Mesothelial cell of epicardium (in vitro differentiated cells): ENCODE data around the gene PLN. TPM values are rescaled to one million over a fixed set of nuclear protein-coding genes. Genes with fewer than 3 reads are reported as not detected.

Source experiments
- DNase-seq, 2 experiments: peaks; one replicate each; pipeline ENCODE4 v3.0.0; 2021; ENCODE audit warnings: low spot score in 2 of 2; ENCODE audit not compliant: unreplicated experiment in 2 of 2
- H3K27ac Mint-ChIP-seq: 2 replicates; pipeline ENCODE4 v1.8.0; 2021; ENCODE audit warnings: mixed read lengths
- H3K27me3 Mint-ChIP-seq: 2 replicates; pipeline ENCODE4 v1.8.0; 2021; ENCODE audit warnings: low read depth, mixed read lengths
- H3K36me3 Mint-ChIP-seq: 2 replicates; pipeline ENCODE4 v1.8.0; 2021; ENCODE audit warnings: mixed read lengths
- H3K4me1 Mint-ChIP-seq: 2 replicates; pipeline ENCODE4 v1.8.0; 2021; ENCODE audit warnings: mixed read lengths
- H3K4me3 Mint-ChIP-seq: 2 replicates; pipeline ENCODE4 v1.8.0; 2021; ENCODE audit warnings: mild to moderate bottlenecking, moderate library complexity, mixed read lengths
- H3K9me3 Mint-ChIP-seq: 2 replicates; pipeline ENCODE4 v1.8.0; 2021; ENCODE audit warnings: mixed read lengths
- CTCF ChIP-seq: fragments of 200-600 bp; sonication (generic); IDR thresholded peaks from one replicate; pipeline ENCODE4 v1.5.0; 2021; ENCODE audit warnings: antibody characterized with exemption; ENCODE audit not compliant: unreplicated experiment
- total RNA-seq: library from RNA; stranded (reverse); gene quantifications from 3 replicates; pipeline ENCODE4 v1.2.1, GENCODE V29; 2021

Gene PLN
- total RNA-seq, 1 donor from 2014 or later: 0.20 TPM

- Mint-ChIP-seq H3K36me3 (peaks cover 38% of the 10 kb centered on the region), H3K4me1 (peaks cover 5% of the 10 kb centered on the region), H3K27me3 (no peaks in the 10 kb centered on the region), H3K9me3 (peaks cover 25% of the 10 kb centered on the region), H3K27ac (no peak overlapping the region), H3K4me3 (no peak overlapping the region)
- no peak for DNase-seq
- TF ChIP-seq CTCF: no peak
These were observed 43.5 kb upstream of the PLN start for GRCh38 chr6:118504611-118505010.

- DNase-seq: no peak
- TF ChIP-seq CTCF: no peak
- no peak overlapping the region for H3K4me3 Mint-ChIP-seq
- peaks cover 19% of the 10 kb centered on the region for H3K9me3 Mint-ChIP-seq
- H3K4me1 Mint-ChIP-seq: peaks cover 5% of the 10 kb centered on the region
- peaks cover 33% of the 10 kb centered on the region for H3K36me3 Mint-ChIP-seq
- H3K27me3 Mint-ChIP-seq: no peaks in the 10 kb centered on the region
- no peak overlapping the region for H3K27ac Mint-ChIP-seq
These were observed 42.4 kb upstream of the PLN start for GRCh38 chr6:118505656-118506055.

- peaks cover 14% of the 10 kb centered on the region for H3K9me3 Mint-ChIP-seq
- H3K4me1 Mint-ChIP-seq: peaks cover 5% of the 10 kb centered on the region
- H3K27me3 Mint-ChIP-seq: no peaks in the 10 kb centered on the region
- H3K27ac Mint-ChIP-seq: no peak overlapping the region
- DNase-seq: no peak
- H3K36me3 Mint-ChIP-seq: peaks cover 28% of the 10 kb centered on the region
- no peak overlapping the region for H3K4me3 Mint-ChIP-seq
- no peak for TF ChIP-seq CTCF
These were observed 41.9 kb upstream of the PLN start for GRCh38 chr6:118506071-118506638.

GRCh38 chr6:118507636-118508035 is 40.5 kb upstream of the PLN start:
- Mint-ChIP-seq H3K4me3 (no peak overlapping the region), H3K27me3 (no peaks in the 10 kb centered on the region), H3K36me3 (peaks cover 14% of the 10 kb centered on the region), H3K4me1 (peaks cover 5% of the 10 kb centered on the region), H3K27ac (no peak overlapping the region), H3K9me3 (peaks cover 2% of the 10 kb centered on the region)
- no peak for TF ChIP-seq CTCF
- no peak for DNase-seq

GRCh38 chr6:118509009-118509617 is 39.0 kb upstream of the PLN start:
- DNase-seq: no peak
- H3K27ac Mint-ChIP-seq: no peak overlapping the region
- no peak overlapping the region for H3K4me3 Mint-ChIP-seq
- peaks cover 11% of the 10 kb centered on the region for H3K9me3 Mint-ChIP-seq
- peaks cover 5% of the 10 kb centered on the region for H3K4me1 Mint-ChIP-seq
- peaks cover 13% of the 10 kb centered on the region for H3K36me3 Mint-ChIP-seq
- no peak for TF ChIP-seq CTCF
- no peaks in the 10 kb centered on the region for H3K27me3 Mint-ChIP-seq
